OCI-LY3 (cell line): ENCODE measurements around the gene SCGB1D1.
"Not testable (repeated sequence)": the region's sequence is repeated elsewhere in the genome, so short reads cannot be mapped to it uniquely, and the experiment has no call there.

Experiments
- H2AFZ ChIP-seq: fragments of 200-600, 300-600 bp; shearing (Covaris generic); 2 replicates; pipeline ENCODE4 v1.6.0; 2014; ENCODE audit warnings: antibody characterized with exemption, low read depth, low read length
- H3K27ac ChIP-seq: fragments of 200-600, 300-600 bp; sonication (generic); 2 replicates; pipeline ENCODE4 v1.5.1; 2014; ENCODE audit warnings: mild to moderate bottlenecking, low read length, moderate library complexity, mixed read lengths
- H3K27me3 ChIP-seq: fragments of 200-600, 300-600 bp; sonication (generic); 2 replicates; pipeline ENCODE4 v1.6.1; 2014; ENCODE audit warnings: low read depth, low read length, mixed read lengths
- H3K36me3 ChIP-seq: fragments of 200-600, 300-600 bp; sonication (generic); replicated peaks from 2 replicates; pipeline ENCODE3; 2014; ENCODE audit warnings: low read depth, low read length, mixed read lengths
- H3K4me1 ChIP-seq: fragments of 300-600, 200-600 bp; sonication (generic); 2 replicates; pipeline ENCODE4 v1.6.1; 2014; ENCODE audit warnings: low read length, mixed read lengths
- H3K4me2 ChIP-seq: fragments of 200-600, 300-600 bp; sonication (generic); 2 replicates; pipeline ENCODE4 v1.6.1; 2014; ENCODE audit warnings: low read length, mixed read lengths
- H3K4me3 ChIP-seq: fragments of 300-600, 200-600 bp; sonication (generic); 2 replicates; pipeline ENCODE4 v1.5.1; 2014; ENCODE audit warnings: antibody characterized with exemption, mild to moderate bottlenecking, low read length, moderate library complexity
- H3K79me2 ChIP-seq: fragments of 300-600, 200-600 bp; shearing (Covaris generic); 2 replicates; pipeline ENCODE4 v1.6.1; 2014; ENCODE audit warnings: mild to moderate bottlenecking, low read length, mixed read lengths
- H3K9ac ChIP-seq: fragments of 300-600, 200-600 bp; shearing (Covaris generic); 2 replicates; pipeline ENCODE4 v1.6.0; 2014; ENCODE audit warnings: mild to moderate bottlenecking, low read length, moderate library complexity
- H3K9me3 ChIP-seq: fragments of 200-600, 300-600 bp; shearing (Covaris generic); 2 replicates; pipeline ENCODE4 v1.6.1; 2014; ENCODE audit warnings: low read length, mixed read lengths; ENCODE audit not compliant: insufficient read depth
- H4K20me1 ChIP-seq: fragments of 200-600, 300-600 bp; sonication (generic); 2 replicates; pipeline ENCODE4 v1.6.1; 2016; ENCODE audit warnings: low read length, mixed read lengths; ENCODE audit not compliant: insufficient read depth
- EZH2phosphoT487 ChIP-seq: fragments of 200-600 bp; shearing (Covaris generic); IDR thresholded peaks from 2 replicates; pipeline ENCODE4 v1.6.1; 2018; ENCODE audit warnings: antibody characterized with exemption, mixed run types, low read depth
- TF ChIP-seq, protein P1 (sequence below): fragments of 200-600, 300-600 bp; sonication (generic); IDR thresholded peaks from 2 replicates; pipeline ENCODE4 v1.5.1; 2014; ENCODE audit warnings: antibody characterized with exemption, low read length, low read depth

SCGB1D1 gene

DNA sequence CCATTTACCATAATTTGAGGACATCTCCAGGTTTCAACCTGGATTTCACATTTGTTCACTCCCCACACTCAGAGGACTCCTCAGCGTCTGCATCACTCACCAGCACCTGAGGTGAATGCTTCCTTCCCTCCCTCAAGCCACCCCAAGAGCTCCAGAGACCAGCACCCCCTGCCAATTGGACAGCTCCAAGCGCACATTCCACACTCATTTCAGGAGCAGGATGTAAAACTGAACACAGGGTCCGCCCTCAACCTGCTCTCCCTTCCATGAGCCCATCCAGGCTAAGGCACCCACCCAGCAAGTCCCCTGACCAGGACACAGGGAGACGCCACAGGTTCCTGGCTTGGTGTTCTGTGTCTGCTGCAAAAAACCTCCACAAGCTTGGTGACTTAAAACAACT, 3.9 kb downstream of the SCGB1D1 start:
- no peaks in the 10 kb centered on the region for H3K79me2 ChIP-seq
- H3K4me1 ChIP-seq = peaks cover 10% of the 10 kb centered on the region; the same call in 1 of the 2 replicates
- no peak overlapping the region for H3K9ac ChIP-seq
- no peak overlapping the region for H2AFZ ChIP-seq
- no peak overlapping the region for H3K27ac ChIP-seq
- TF ChIP-seq, protein P1, sequence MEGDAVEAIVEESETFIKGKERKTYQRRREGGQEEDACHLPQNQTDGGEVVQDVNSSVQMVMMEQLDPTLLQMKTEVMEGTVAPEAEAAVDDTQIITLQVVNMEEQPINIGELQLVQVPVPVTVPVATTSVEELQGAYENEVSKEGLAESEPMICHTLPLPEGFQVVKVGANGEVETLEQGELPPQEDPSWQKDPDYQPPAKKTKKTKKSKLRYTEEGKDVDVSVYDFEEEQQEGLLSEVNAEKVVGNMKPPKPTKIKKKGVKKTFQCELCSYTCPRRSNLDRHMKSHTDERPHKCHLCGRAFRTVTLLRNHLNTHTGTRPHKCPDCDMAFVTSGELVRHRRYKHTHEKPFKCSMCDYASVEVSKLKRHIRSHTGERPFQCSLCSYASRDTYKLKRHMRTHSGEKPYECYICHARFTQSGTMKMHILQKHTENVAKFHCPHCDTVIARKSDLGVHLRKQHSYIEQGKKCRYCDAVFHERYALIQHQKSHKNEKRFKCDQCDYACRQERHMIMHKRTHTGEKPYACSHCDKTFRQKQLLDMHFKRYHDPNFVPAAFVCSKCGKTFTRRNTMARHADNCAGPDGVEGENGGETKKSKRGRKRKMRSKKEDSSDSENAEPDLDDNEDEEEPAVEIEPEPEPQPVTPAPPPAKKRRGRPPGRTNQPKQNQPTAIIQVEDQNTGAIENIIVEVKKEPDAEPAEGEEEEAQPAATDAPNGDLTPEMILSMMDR = no peak
- no peak for TF ChIP-seq EZH2phosphoT487
- H3K4me3 ChIP-seq = no peak overlapping the region
- H3K36me3 ChIP-seq = no peaks in the 10 kb centered on the region
- H3K27me3 ChIP-seq = peaks cover 28% of the 10 kb centered on the region
- H4K20me1 ChIP-seq = no peaks in the 10 kb centered on the region
- no peaks in the 10 kb centered on the region for H3K9me3 ChIP-seq
- no peak overlapping the region for H3K4me2 ChIP-seq

DNA sequence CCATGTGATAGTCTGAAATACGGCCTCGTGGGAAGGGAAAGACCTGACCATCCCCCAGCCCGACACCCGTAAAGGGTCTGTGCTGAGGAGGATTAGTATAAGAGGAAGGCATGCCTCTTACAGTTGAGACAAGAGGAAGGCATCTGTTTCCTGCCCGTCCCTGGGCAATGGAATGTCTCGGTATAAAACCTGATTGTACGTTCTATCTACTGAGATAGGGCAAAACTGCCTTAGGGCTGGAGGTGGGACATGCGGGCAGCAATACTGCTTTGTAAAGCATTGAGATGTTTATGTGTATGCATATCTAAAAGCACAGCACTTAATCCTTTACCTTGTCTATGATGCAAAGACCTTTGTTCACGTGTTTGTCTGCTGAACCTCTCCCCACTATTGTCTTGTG, 5.0 kb downstream of the SCGB1D1 start:
- not testable (repeated sequence) for H3K4me3 ChIP-seq, H3K36me3 ChIP-seq, H2AFZ ChIP-seq, H3K9me3 ChIP-seq, H4K20me1 ChIP-seq, H3K27ac ChIP-seq, H3K9ac ChIP-seq, H3K79me2 ChIP-seq, H3K4me2 ChIP-seq, H3K4me1 ChIP-seq
- H3K27me3 ChIP-seq = peaks cover 24% of the 10 kb centered on the region

DNA sequence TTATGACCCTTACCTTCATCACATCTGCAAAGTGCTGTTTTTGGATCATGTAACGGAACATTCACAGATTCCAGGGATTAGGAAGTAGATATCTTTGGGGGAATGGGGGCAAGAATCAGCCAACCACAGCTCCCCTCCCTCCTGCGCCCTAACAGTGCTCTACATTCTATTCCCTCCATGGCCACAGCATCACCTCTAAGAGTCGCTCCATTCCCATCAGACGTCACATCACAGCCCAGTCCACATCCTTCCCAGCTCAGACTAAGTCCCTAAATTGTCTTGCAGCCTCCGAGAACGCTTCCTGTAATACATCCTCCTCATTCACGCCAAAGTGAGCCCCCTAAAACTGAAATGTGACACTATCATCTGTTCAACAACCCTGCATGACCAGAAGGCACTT, 5.9 kb downstream of the SCGB1D1 start:
- no peak for TF ChIP-seq EZH2phosphoT487
- TF ChIP-seq, protein P1 = no peak
- Histone ChIP-seq H3K4me3 (no peak overlapping the region), H3K27me3 (peaks cover 23% of the 10 kb centered on the region), H4K20me1 (no peaks in the 10 kb centered on the region), H3K9ac (no peak overlapping the region), H3K4me2 (no peak overlapping the region), H2AFZ (no peak overlapping the region), H3K36me3 (no peaks in the 10 kb centered on the region), H3K9me3 (no peaks in the 10 kb centered on the region), H3K4me1 (peaks cover 10% of the 10 kb centered on the region; the same call in 1 of the 2 replicates), H3K27ac (no peak overlapping the region), H3K79me2 (no peaks in the 10 kb centered on the region)

DNA sequence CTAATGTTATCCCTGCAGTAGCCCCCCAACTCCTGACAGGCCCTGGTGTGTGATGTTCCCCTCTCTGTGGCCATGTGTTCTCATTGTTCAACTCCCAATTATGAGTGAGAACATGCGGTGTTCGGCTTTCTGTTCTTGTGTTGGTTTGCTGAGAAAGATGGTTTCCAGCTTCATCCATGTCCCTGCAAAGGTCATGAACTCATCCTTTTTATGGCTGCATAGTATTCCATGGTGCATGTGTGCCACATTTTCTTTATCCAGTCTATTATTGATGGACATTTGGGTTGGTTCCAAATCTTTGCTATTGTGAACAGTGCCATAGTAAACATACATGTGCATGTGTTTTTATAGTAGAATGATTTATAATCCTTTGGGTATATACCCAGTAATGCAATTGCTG, 7.4 kb downstream of the SCGB1D1 start:
- H3K4me1 ChIP-seq, H3K4me2 ChIP-seq, H3K36me3 ChIP-seq, H4K20me1 ChIP-seq, H3K79me2 ChIP-seq, H3K4me3 ChIP-seq, H3K9ac ChIP-seq, H3K27ac ChIP-seq, H2AFZ ChIP-seq, H3K9me3 ChIP-seq: not testable (repeated sequence)
- peaks cover 27% of the 10 kb centered on the region for H3K27me3 ChIP-seq

DNA sequence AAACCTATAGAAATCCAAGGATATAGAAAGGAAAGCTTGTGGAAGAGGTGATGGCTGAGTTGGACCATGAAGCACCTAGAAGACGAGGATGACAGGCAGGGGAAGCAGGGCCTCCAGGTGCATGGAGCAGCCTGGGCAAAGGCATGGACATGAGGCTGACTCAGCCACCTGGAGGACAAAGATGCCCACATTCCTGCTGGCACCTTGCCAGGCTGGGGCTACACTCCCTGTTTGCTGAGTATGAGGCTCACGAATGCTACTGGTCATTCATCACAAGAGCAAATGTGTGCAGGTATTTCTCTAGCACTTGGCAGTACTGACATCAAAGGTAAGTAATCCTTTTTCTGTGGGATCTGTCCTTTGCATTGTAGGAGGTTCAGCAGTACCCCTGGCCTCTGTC, 11.4 kb downstream of the SCGB1D1 start:
- no peaks in the 10 kb centered on the region for H4K20me1 ChIP-seq
- no peak overlapping the region for H3K4me2 ChIP-seq
- TF ChIP-seq, protein P1 = no peak
- peaks cover 38% of the 10 kb centered on the region for H3K27me3 ChIP-seq
- H3K9me3 ChIP-seq = no peaks in the 10 kb centered on the region
- no peak overlapping the region for H3K27ac ChIP-seq
- H2AFZ ChIP-seq = no peak overlapping the region
- H3K4me1 ChIP-seq = no peaks in the 10 kb centered on the region
- H3K9ac ChIP-seq = no peak overlapping the region
- H3K36me3 ChIP-seq = no peaks in the 10 kb centered on the region
- no peaks in the 10 kb centered on the region for H3K79me2 ChIP-seq
- no peak overlapping the region for H3K4me3 ChIP-seq
